HL-60 (cell line): ENCODE measurements around the gene ARID5B.

ENCODE experiments used
- DNase-seq, 2 experiments: peaks; one replicate each; pipeline ENCODE4 v3.0.0-alpha.2; 2010 to 2020; ENCODE audit warnings: low read depth in 1 of 2, low spot score in 1 of 2
- H3K27ac ChIP-seq: fragments of 250-450 bp; sonication (Bioruptor Pico); replicated peaks from 2 replicates; pipeline ENCODE4 v1.5.1; 2020; ENCODE audit warnings: mild to moderate bottlenecking, moderate library complexity
- H3K27me3 ChIP-seq: fragments of 250-450 bp; sonication (Bioruptor Pico); 2 replicates; pipeline ENCODE4 v1.5.1; 2021; ENCODE audit warnings: mild to moderate bottlenecking, moderate library complexity; ENCODE audit not compliant: insufficient read depth, poor library complexity, severe bottlenecking
- H3K4me3 ChIP-seq: replicated peaks from 2 replicates; pipeline ENCODE4 v1.5.1; 2011; ENCODE audit warnings: mild to moderate bottlenecking, control low read depth, low read length; ENCODE audit not compliant: insufficient read depth
- CTCF ChIP-seq: IDR thresholded peaks from one replicate; pipeline ENCODE4 v1.5.1; 2011; ENCODE audit warnings: low read length, control low read depth, inconsistent platforms; ENCODE audit not compliant: insufficient read depth
- GABPA ChIP-seq: IDR thresholded peaks from 2 replicates; pipeline ENCODE4 v1.6.1; 2012; ENCODE audit warnings: low read depth
- POLR2AphosphoS5 ChIP-seq: IDR thresholded peaks from 2 replicates; pipeline ENCODE4 v1.6.1; 2012; ENCODE audit warnings: low read depth
- REST ChIP-seq: IDR thresholded peaks from 2 replicates; pipeline ENCODE4 v1.6.1; 2012; ENCODE audit warnings: low read depth; ENCODE audit not compliant: insufficient replicate concordance
- SPI1 ChIP-seq: IDR thresholded peaks from 2 replicates; pipeline ENCODE4 v1.6.1; 2012; ENCODE audit warnings: low read depth, mild to moderate bottlenecking, borderline replicate concordance

Gene ARID5B

GRCh38 chr10:62056698-62057097 is 155.2 kb downstream of the ARID5B start:
- Histone ChIP-seq H3K27ac (no peak overlapping the region), H3K4me3 (no peak overlapping the region), H3K27me3 (no peaks in the 10 kb centered on the region)
- TF ChIP-seq CTCF (no peak), POLR2AphosphoS5 (no peak), REST (no peak), SPI1 (no peak), GABPA (no peak)
- DNase-seq, result no peak

GRCh38 chr10:62057359-62057758 is 155.9 kb downstream of the ARID5B start:
- Histone ChIP-seq H3K27ac (no peak overlapping the region), H3K4me3 (no peak overlapping the region), H3K27me3 (no peaks in the 10 kb centered on the region)
- TF ChIP-seq CTCF (no peak), SPI1 (no peak), REST (no peak), GABPA (no peak), POLR2AphosphoS5 (no peak)
- DNase-seq, result no peak

GRCh38 chr10:62057850-62058249 is 156.4 kb downstream of the ARID5B start:
- TF ChIP-seq GABPA (no peak), POLR2AphosphoS5 (no peak), SPI1 (no peak), CTCF (no peak), REST (no peak)
- H3K4me3 ChIP-seq, result no peak overlapping the region
- no peak for DNase-seq
- no peaks in the 10 kb centered on the region for H3K27me3 ChIP-seq
- no peak overlapping the region for H3K27ac ChIP-seq
